ENCODE measurements around the gene LRRC32. TPM values are rescaled to one million over a fixed set of nuclear protein-coding genes. Genes with fewer than 3 reads are reported as not detected.

LRRC32 gene
- total and polyA plus RNA-seq, 10 of the 15 experiments (the other 5 are each of a cell fraction or from before 2014, with no cell fraction given): 0.56 to 20.8 (median 7.4) TPM

DNA sequence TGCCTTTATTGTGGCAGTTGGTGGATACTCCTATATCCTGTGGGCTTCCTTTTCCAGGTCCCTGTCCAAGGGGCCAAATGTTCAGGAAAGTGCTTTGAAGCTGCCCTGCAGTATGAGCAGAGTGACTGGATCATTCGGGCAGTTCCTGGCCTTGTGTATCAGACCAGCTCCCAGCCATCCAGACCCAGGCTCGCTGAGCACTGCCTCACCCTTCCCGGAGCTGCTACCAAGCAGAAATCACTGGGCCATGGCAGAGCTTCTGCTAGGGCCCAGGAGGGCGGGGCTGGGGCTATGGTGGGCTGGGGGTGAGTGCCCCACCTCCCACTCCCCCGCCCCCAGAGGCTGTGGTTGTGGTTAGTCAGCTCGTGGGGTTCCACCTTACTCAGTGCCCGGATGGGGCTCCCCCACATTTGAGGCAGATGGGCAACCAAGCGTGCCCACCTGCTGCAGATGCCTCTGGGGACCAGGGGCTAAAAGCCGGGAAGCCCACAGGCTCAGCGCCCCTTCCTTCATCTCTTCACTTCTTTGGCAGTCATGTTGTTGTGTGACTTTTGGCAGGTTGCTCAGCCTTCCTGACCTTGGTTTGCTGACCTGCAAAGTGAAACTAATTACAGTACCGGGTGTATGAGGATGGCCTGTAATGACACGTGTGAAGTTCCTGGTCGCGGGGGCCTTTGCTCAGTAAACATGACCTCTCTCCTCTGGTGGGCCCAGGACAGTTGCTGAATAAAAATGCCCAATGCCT lies 2.1 kb upstream of the LRRC32 start:
- CTCF ChIA-PET: interaction anchor here (0.8 to 17.2 kb wide), 11 partner anchors 8 to 161 kb away, joined by 3 to 273 read pairs (median 5); no protein-coding TSS in a partner anchor
- Histone ChIP-seq H3K9ac (ENCODE audit: control insufficient read depth, insufficient read depth, low read length) (peak overlapping the region; percentile 23), H3K4me1 (ENCODE audit: control insufficient read depth, insufficient read depth, low read length) (peaks cover 58% of the 10 kb centered on the region), H3K9me3 (replicated peaks; ENCODE audit: control insufficient read depth, insufficient read depth, low read length) (no peaks in the 10 kb centered on the region), H2AFZ (ENCODE audit: control insufficient read depth, low read depth, low read length) (no peak overlapping the region), H3K36me3 (ENCODE audit: control insufficient read depth in 2 of 2, insufficient read depth in 2 of 2, low read length in 1 of 2) (no peaks in the 10 kb centered on the region), H3K27me3 (replicated peaks in 1 of 2; ENCODE audit: control insufficient read depth in 2 of 2, insufficient read depth in 2 of 2, low read length in 1 of 2) (peaks cover 1 to 8% of the 10 kb centered on the region in 2 experiments; a peak in 2 of 4 replicates), H4K20me1 (ENCODE audit: control insufficient read depth, insufficient read depth) (no peaks in the 10 kb centered on the region), H3K27ac (ENCODE audit: control insufficient read depth, insufficient read depth) (peak overlapping the region; percentile 71), H3K4me2 (ENCODE audit: control insufficient read depth, insufficient read depth) (peak overlapping the region; percentile 77), H3K4me3 (peak overlapping the region; percentile 14; the same call in 1 of the 2 replicates), H3K79me2 (ENCODE audit: control insufficient read depth, insufficient read depth, low read length) (no peaks in the 10 kb centered on the region)
- ATAC-seq: peak; percentile 70
- FAIRE-seq: peak; percentile 31
- POLR2A ChIA-PET: interaction anchor here (0.6 to 7.5 kb wide), 9 partner anchors 8 to 65 kb away, joined by 3 to 33 read pairs (median 4); no protein-coding TSS in a partner anchor
- SMC1A ChIA-PET (ENCODE audit: uncharacterized antibody, unreplicated experiment): interaction anchor here (1.1 to 7.1 kb wide), 11 partner anchors 8 to 520 kb away, joined by 3 to 50 read pairs (median 8); no protein-coding TSS in a partner anchor
- BruUV-seq (replicated peaks): no TSS peak
- peak; percentile 84 for DNase-seq (ENCODE audit: low read depth, low spot score)
- RAD21 ChIA-PET (ENCODE audit: unreplicated experiment): interaction anchor here (0.5 to 14.5 kb wide), 10 partner anchors 8 to 439 kb away, joined by 3 to 187 read pairs (median 6); no protein-coding TSS in a partner anchor
- intact Hi-C loops (cut with micrococcal nuclease; ENCODE audit: unreplicated experiment) (loop anchor here (2.0 to 10.0 kb wide), 4 partner anchors 46 to 298 kb away; partner anchors contain the start of gene EMSY), in situ Hi-C loops (cut with MboI) (loop anchor here (5.0 to 10.0 kb wide), 2 partner anchors 45 to 438 kb away; no protein-coding TSS in a partner anchor)
- WGBS (ENCODE audit: insufficient coverage, insufficient replicate concordance, low lambda C conversion rate, missing lambda C conversion rate): 0% methylated on average over 14 of the region's 14 CpGs
- no peak; the same call in 1 of the 2 replicates for TF ChIP-seq RAD21 (IDR thresholded peaks at IDR 0.05; ENCODE audit: insufficient read depth, low read depth, low read length)
- TF ChIP-seq, protein P1, sequence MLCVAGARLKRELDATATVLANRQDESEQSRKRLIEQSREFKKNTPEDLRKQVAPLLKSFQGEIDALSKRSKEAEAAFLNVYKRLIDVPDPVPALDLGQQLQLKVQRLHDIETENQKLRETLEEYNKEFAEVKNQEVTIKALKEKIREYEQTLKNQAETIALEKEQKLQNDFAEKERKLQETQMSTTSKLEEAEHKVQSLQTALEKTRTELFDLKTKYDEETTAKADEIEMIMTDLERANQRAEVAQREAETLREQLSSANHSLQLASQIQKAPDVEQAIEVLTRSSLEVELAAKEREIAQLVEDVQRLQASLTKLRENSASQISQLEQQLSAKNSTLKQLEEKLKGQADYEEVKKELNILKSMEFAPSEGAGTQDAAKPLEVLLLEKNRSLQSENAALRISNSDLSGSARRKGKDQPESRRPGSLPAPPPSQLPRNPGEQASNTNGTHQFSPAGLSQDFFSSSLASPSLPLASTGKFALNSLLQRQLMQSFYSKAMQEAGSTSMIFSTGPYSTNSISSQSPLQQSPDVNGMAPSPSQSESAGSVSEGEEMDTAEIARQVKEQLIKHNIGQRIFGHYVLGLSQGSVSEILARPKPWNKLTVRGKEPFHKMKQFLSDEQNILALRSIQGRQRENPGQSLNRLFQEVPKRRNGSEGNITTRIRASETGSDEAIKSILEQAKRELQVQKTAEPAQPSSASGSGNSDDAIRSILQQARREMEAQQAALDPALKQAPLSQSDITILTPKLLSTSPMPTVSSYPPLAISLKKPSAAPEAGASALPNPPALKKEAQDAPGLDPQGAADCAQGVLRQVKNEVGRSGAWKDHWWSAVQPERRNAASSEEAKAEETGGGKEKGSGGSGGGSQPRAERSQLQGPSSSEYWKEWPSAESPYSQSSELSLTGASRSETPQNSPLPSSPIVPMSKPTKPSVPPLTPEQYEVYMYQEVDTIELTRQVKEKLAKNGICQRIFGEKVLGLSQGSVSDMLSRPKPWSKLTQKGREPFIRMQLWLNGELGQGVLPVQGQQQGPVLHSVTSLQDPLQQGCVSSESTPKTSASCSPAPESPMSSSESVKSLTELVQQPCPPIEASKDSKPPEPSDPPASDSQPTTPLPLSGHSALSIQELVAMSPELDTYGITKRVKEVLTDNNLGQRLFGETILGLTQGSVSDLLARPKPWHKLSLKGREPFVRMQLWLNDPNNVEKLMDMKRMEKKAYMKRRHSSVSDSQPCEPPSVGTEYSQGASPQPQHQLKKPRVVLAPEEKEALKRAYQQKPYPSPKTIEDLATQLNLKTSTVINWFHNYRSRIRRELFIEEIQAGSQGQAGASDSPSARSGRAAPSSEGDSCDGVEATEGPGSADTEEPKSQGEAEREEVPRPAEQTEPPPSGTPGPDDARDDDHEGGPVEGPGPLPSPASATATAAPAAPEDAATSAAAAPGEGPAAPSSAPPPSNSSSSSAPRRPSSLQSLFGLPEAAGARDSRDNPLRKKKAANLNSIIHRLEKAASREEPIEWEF (IDR thresholded peaks at IDR 0.05; ENCODE audit: insufficient replicate concordance, low read depth, low read length): no peak
- TF ChIP-seq, protein P2, sequence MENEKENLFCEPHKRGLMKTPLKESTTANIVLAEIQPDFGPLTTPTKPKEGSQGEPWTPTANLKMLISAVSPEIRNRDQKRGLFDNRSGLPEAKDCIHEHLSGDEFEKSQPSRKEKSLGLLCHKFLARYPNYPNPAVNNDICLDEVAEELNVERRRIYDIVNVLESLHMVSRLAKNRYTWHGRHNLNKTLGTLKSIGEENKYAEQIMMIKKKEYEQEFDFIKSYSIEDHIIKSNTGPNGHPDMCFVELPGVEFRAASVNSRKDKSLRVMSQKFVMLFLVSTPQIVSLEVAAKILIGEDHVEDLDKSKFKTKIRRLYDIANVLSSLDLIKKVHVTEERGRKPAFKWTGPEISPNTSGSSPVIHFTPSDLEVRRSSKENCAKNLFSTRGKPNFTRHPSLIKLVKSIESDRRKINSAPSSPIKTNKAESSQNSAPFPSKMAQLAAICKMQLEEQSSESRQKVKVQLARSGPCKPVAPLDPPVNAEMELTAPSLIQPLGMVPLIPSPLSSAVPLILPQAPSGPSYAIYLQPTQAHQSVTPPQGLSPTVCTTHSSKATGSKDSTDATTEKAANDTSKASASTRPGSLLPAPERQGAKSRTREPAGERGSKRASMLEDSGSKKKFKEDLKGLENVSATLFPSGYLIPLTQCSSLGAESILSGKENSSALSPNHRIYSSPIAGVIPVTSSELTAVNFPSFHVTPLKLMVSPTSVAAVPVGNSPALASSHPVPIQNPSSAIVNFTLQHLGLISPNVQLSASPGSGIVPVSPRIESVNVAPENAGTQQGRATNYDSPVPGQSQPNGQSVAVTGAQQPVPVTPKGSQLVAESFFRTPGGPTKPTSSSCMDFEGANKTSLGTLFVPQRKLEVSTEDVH (IDR thresholded peaks at IDR 0.05; ENCODE audit: low read depth, partially characterized antibody): no peak
- peak; percentile 94 for TF ChIP-seq TAF1 (IDR thresholded peaks at IDR 0.05; ENCODE audit: borderline replicate concordance, low read depth, low read length)
- TF ChIP-seq, protein P3, sequence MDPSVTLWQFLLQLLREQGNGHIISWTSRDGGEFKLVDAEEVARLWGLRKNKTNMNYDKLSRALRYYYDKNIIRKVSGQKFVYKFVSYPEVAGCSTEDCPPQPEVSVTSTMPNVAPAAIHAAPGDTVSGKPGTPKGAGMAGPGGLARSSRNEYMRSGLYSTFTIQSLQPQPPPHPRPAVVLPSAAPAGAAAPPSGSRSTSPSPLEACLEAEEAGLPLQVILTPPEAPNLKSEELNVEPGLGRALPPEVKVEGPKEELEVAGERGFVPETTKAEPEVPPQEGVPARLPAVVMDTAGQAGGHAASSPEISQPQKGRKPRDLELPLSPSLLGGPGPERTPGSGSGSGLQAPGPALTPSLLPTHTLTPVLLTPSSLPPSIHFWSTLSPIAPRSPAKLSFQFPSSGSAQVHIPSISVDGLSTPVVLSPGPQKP (IDR thresholded peaks at IDR 0.05; ENCODE audit: low read depth, low read length): peak; percentile 37; the same call in 1 of the 2 replicates
- TF ChIP-seq, protein P4, sequence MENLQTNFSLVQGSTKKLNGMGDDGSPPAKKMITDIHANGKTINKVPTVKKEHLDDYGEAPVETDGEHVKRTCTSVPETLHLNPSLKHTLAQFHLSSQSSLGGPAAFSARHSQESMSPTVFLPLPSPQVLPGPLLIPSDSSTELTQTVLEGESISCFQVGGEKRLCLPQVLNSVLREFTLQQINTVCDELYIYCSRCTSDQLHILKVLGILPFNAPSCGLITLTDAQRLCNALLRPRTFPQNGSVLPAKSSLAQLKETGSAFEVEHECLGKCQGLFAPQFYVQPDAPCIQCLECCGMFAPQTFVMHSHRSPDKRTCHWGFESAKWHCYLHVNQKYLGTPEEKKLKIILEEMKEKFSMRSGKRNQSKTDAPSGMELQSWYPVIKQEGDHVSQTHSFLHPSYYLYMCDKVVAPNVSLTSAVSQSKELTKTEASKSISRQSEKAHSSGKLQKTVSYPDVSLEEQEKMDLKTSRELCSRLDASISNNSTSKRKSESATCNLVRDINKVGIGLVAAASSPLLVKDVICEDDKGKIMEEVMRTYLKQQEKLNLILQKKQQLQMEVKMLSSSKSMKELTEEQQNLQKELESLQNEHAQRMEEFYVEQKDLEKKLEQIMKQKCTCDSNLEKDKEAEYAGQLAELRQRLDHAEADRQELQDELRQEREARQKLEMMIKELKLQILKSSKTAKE (IDR thresholded peaks at IDR 0.05; ENCODE audit: low read depth, poor library complexity, severe bottlenecking): peak; percentile 74
- TF ChIP-seq IKZF1 (conservative IDR thresholded peaks at IDR 0.05): peak; percentile 93
- TF ChIP-seq NBN (IDR thresholded peaks at IDR 0.05): peak; percentile 95
